IPS-18a (cell line): ENCODE measurements around the gene ADTRP.

Source experiments
- H3K27ac ChIP-seq: one replicate; pipeline ENCODE4 v1.5.1; 2013; ENCODE audit warnings: low read length
- H3K27me3 ChIP-seq: one replicate; pipeline ENCODE4 v1.6.1; 2013; ENCODE audit warnings: mild to moderate bottlenecking, low read length; ENCODE audit not compliant: control insufficient read depth, insufficient read depth
- H3K36me3 ChIP-seq: one replicate; pipeline ENCODE4 v1.6.1; 2013; ENCODE audit warnings: low read depth, low read length; ENCODE audit not compliant: control insufficient read depth
- H3K4me1 ChIP-seq: one replicate; pipeline ENCODE4 v1.6.1; 2013; ENCODE audit warnings: low read depth, low read length; ENCODE audit not compliant: control insufficient read depth
- H3K4me3 ChIP-seq: one replicate; pipeline ENCODE4 v1.5.1; 2013; ENCODE audit warnings: low read length
- H3K9ac ChIP-seq: one replicate; pipeline ENCODE4 v1.6.1; 2013; ENCODE audit warnings: mild to moderate bottlenecking, low read length, moderate library complexity
- H3K9me3 ChIP-seq: one replicate; pipeline ENCODE4 v1.6.1; 2013; ENCODE audit warnings: low read depth, low read length; ENCODE audit not compliant: control insufficient read depth

ADTRP gene

GRCh38 chr6:11731423-11731822, 47.2 kb downstream of the ADTRP start:
- Histone ChIP-seq H3K9ac (no peak overlapping the region), H3K9me3 (no peaks in the 10 kb centered on the region), H3K4me3 (no peak overlapping the region), H3K27me3 (no peaks in the 10 kb centered on the region), H3K27ac (no peak overlapping the region), H3K36me3 (no peaks in the 10 kb centered on the region), H3K4me1 (no peaks in the 10 kb centered on the region)

DNA sequence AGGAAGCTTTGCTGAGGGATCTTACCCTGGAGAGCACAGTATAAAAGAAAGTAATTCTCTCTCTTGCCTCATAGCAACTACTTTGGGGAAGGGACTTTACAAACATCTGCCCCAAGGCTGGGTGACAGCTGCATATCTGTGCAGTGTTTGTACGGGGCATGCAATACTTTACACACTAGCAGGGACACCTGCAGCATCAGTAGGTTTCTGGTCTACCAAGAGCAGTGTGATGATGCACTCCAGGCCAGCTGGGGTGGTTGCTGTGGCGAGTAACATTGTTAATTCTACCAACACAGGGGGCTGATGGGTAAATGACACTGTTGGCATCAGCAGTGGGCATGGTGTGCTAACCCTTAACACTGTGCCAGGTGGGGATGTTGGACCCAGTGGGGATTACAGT, 48.0 kb downstream of the ADTRP start:
- no peak overlapping the region for H3K9ac ChIP-seq

GRCh38 chr6:11729076-11729475, 49.5 kb downstream of the ADTRP start:
- H3K9ac ChIP-seq: no peak overlapping the region
- no peaks in the 10 kb centered on the region for H3K9me3 ChIP-seq
- H3K27me3 ChIP-seq: no peaks in the 10 kb centered on the region
- H3K36me3 ChIP-seq: no peaks in the 10 kb centered on the region
- H3K4me1 ChIP-seq: no peaks in the 10 kb centered on the region
- H3K27ac ChIP-seq: no peak overlapping the region
- H3K4me3 ChIP-seq: no peak overlapping the region

More for the DNA sequence above, 48.0 kb downstream of the ADTRP start:
- Histone ChIP-seq H3K4me1 (no peaks in the 10 kb centered on the region), H3K27me3 (no peaks in the 10 kb centered on the region), H3K9me3 (no peaks in the 10 kb centered on the region), H3K27ac (no peak overlapping the region), H3K4me3 (no peak overlapping the region), H3K36me3 (no peaks in the 10 kb centered on the region)

GRCh38 chr6:11727998-11728961, 50.3 kb downstream of the ADTRP start:
- H3K27ac ChIP-seq: no peak overlapping the region

GRCh38 chr6:11727346-11727997, 51.1 kb downstream of the ADTRP start:
- Histone ChIP-seq H3K4me3 (no peak overlapping the region), H3K36me3 (no peaks in the 10 kb centered on the region), H3K9ac (no peak overlapping the region), H3K4me1 (no peaks in the 10 kb centered on the region), H3K27me3 (no peaks in the 10 kb centered on the region), H3K9me3 (no peaks in the 10 kb centered on the region), H3K27ac (no peak overlapping the region)

More at GRCh38 chr6:11727998-11728961, 50.3 kb downstream of the ADTRP start:
- Histone ChIP-seq H3K36me3 (no peaks in the 10 kb centered on the region), H3K4me3 (no peak overlapping the region), H3K4me1 (no peaks in the 10 kb centered on the region), H3K27me3 (no peaks in the 10 kb centered on the region), H3K9ac (no peak overlapping the region), H3K9me3 (no peaks in the 10 kb centered on the region)

DNA sequence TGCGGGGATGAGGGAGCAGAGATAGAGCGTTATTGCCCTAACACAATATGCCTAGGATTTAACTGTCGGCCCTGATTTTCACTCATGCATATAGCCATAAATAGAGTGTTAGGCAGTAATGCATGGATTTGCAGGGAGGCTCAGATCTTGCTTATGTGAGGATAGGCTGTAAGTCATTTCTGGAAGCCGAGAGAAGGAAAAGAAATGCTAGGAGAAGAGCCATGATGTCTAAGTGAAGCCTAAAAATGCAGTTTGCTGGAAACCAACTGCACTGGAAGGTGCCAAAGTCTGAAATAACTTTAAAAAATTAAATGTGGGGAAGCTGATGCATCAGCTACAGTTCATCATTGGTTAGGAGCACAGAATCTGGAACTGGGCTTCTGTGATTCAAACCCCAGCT, 54.3 kb downstream of the ADTRP start:
- H3K9me3 ChIP-seq: no peaks in the 10 kb centered on the region
- no peak overlapping the region for H3K9ac ChIP-seq
- H3K36me3 ChIP-seq: no peaks in the 10 kb centered on the region
- H3K27ac ChIP-seq: no peak overlapping the region
- no peaks in the 10 kb centered on the region for H3K4me1 ChIP-seq
- no peaks in the 10 kb centered on the region for H3K27me3 ChIP-seq
- no peak overlapping the region for H3K4me3 ChIP-seq

- H3K4me3 ChIP-seq: no peak overlapping the region
- peaks cover under 1% of the 10 kb centered on the region for H3K4me1 ChIP-seq
- H3K36me3 ChIP-seq: no peaks in the 10 kb centered on the region
- no peak overlapping the region for H3K9ac ChIP-seq
- H3K27me3 ChIP-seq: no peaks in the 10 kb centered on the region
- no peak overlapping the region for H3K27ac ChIP-seq
- H3K9me3 ChIP-seq: no peaks in the 10 kb centered on the region
Measured at GRCh38 chr6:11722805-11723631, 55.6 kb downstream of the ADTRP start.

- Histone ChIP-seq H3K27ac (no peak overlapping the region), H3K4me1 (peaks cover 5% of the 10 kb centered on the region), H3K27me3 (no peaks in the 10 kb centered on the region), H3K36me3 (no peaks in the 10 kb centered on the region), H3K9ac (no peak overlapping the region), H3K9me3 (no peaks in the 10 kb centered on the region), H3K4me3 (no peak overlapping the region)
Measured at GRCh38 chr6:11722220-11722619, 56.4 kb downstream of the ADTRP start.

GRCh38 chr6:11718463-11718862, 60.1 kb downstream of the ADTRP start:
- Histone ChIP-seq H3K27me3 (no peaks in the 10 kb centered on the region), H3K4me1 (peaks cover 7% of the 10 kb centered on the region), H3K4me3 (no peak overlapping the region), H3K9me3 (no peaks in the 10 kb centered on the region), H3K36me3 (no peaks in the 10 kb centered on the region), H3K27ac (no peak overlapping the region), H3K9ac (no peak overlapping the region)

DNA sequence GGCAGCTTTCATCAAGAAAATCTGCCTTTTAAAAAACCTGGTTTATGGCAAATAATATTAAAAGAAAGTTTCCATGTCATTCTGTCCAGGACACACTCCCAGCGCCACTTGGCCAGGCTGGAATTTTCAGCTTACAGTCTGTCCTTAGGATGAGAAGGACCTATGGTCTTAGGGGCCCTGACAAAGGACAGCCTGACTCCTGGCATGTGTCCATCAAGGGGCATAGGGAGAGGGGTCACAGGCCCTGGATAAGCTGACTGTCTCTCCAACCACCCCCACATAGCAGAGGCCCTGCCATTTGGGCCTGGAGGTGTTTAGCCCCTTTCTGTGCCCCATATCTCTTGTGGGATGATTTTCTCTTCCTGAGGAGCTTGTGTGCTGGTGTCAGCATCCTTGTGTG, 60.6 kb downstream of the ADTRP start:
- Histone ChIP-seq H3K27me3 (no peaks in the 10 kb centered on the region), H3K9me3 (no peaks in the 10 kb centered on the region), H3K4me1 (peaks cover 12% of the 10 kb centered on the region), H3K36me3 (no peaks in the 10 kb centered on the region), H3K9ac (no peak overlapping the region), H3K4me3 (no peak overlapping the region), H3K27ac (no peak overlapping the region)

GRCh38 chr6:11714798-11715285, 63.8 kb downstream of the ADTRP start:
- Histone ChIP-seq H3K36me3 (no peaks in the 10 kb centered on the region), H3K27me3 (no peaks in the 10 kb centered on the region), H3K4me1 (peaks cover 14% of the 10 kb centered on the region), H3K4me3 (no peak overlapping the region), H3K9me3 (no peaks in the 10 kb centered on the region), H3K9ac (no peak overlapping the region), H3K27ac (no peak overlapping the region)
